GM06990 (cell line): ENCODE data around the gene MIPEP.

Source experiments
- DNase-seq: peaks from one replicate; pipeline ENCODE4 v3.0.0-alpha.2; 2011; ENCODE audit not compliant: insufficient read length; ENCODE audit errors: extremely low read depth
- H3K27me3 ChIP-seq: replicated peaks from 2 replicates; pipeline ENCODE4 v1.6.0; 2011; ENCODE audit warnings: low read length; ENCODE audit not compliant: control insufficient read depth, insufficient read depth
- H3K36me3 ChIP-seq: 2 replicates; pipeline ENCODE4 v1.5.1; 2011; ENCODE audit warnings: low read length; ENCODE audit not compliant: control insufficient read depth, insufficient read depth
- H3K4me3 ChIP-seq: replicated peaks from 2 replicates; pipeline ENCODE4 v1.5.1; 2011; ENCODE audit warnings: low read depth, mild to moderate bottlenecking, control low read depth, low read length
- TF ChIP-seq, protein P1 (sequence below): IDR thresholded peaks from 2 replicates; pipeline ENCODE4 v1.5.1; 2011; ENCODE audit warnings: low read length, control low read depth, mild to moderate bottlenecking, inconsistent platforms; ENCODE audit not compliant: insufficient read depth, poor library complexity, severe bottlenecking

The MIPEP gene

DNA sequence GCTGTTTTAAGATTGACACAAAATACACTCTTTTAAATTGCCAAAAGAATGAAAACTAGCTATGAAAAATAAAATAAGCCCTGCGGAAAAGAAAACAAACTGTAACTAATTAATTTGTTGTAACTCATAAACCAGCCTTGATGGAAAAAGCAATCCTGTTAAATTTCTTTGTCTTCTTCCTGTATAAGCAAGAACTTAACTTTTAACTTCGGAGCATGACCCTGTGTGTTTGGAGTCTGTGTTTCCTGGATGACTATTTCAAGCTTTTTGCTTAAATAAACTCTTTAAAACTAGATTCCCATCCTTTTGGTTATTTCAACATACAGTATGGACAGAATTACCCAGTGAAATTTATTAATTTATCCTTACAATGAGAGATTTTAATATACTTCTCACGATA lies 196.4 kb downstream of the MIPEP start:
- Histone ChIP-seq H3K27me3 (no peaks in the 10 kb centered on the region), H3K4me3 (no peak overlapping the region), H3K36me3 (no peaks in the 10 kb centered on the region)
- DNase-seq: no peak
- TF ChIP-seq, protein P1, sequence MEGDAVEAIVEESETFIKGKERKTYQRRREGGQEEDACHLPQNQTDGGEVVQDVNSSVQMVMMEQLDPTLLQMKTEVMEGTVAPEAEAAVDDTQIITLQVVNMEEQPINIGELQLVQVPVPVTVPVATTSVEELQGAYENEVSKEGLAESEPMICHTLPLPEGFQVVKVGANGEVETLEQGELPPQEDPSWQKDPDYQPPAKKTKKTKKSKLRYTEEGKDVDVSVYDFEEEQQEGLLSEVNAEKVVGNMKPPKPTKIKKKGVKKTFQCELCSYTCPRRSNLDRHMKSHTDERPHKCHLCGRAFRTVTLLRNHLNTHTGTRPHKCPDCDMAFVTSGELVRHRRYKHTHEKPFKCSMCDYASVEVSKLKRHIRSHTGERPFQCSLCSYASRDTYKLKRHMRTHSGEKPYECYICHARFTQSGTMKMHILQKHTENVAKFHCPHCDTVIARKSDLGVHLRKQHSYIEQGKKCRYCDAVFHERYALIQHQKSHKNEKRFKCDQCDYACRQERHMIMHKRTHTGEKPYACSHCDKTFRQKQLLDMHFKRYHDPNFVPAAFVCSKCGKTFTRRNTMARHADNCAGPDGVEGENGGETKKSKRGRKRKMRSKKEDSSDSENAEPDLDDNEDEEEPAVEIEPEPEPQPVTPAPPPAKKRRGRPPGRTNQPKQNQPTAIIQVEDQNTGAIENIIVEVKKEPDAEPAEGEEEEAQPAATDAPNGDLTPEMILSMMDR: no peak

DNA sequence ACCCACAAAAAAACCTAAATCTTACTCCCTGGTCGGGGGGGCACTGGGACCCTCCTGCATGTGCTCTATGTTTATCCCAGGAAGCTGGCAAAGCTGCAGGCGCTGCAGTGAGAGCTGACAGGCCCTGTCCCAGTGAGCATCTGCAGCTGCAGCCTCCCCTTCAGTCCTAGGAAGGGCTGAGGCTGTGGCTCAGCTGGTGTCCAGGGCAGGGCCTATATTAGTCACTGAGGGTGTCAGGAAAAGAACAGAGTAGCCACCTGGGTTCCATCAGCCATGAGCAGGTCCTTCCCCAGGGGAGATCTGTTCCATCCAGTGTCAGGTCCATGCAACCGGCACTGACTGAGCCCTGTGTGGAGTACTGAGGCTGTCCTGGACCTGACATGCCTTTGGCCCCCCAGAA lies 198.5 kb downstream of the MIPEP start:
- H3K27me3 ChIP-seq: no peaks in the 10 kb centered on the region
- H3K36me3 ChIP-seq: no peaks in the 10 kb centered on the region
- TF ChIP-seq, protein P1: no peak
- no peak for DNase-seq
- no peak overlapping the region for H3K4me3 ChIP-seq

DNA sequence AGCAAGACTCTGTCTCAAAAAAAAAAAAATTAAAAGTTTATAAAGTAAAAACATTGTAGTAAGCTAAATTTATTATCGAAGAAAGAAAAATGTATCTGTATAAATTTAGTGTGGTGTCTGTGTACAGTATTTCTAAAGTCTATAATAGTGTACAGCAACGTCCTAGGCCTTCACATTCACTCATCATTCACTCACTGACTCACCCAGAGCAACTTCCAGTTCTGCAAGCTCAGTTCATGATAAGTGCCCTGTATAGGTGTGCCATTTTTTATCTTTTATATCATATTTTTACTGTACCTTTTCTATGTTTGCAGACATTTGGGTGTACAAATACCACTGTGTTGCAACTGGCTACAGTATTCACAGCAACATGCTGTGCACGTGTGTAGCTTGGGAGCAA lies 200.9 kb downstream of the MIPEP start:
- DNase-seq: no peak
- Histone ChIP-seq H3K4me3 (no peak overlapping the region), H3K27me3 (no peaks in the 10 kb centered on the region), H3K36me3 (no peaks in the 10 kb centered on the region)
- TF ChIP-seq, protein P1: no peak

DNA sequence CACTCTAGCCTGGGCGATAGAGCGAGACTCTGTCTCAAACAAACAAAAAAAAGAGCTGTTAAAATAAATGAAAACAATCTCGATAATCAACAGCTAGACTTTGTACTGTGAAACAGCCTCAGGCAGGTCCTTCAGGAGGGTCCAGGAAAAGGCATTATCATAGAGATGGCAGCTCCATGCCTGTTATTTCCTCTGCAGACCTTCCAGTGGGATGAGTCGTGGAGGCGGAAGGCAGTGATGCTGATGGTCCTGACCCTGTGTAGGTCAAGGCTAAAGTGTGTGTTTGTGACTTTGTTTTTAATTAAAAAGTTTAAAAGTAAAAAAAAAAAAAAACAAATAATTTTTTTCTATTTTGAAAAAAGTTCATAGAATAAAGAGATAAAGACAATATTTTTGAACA lies 201.6 kb downstream of the MIPEP start:
- no peaks in the 10 kb centered on the region for H3K27me3 ChIP-seq
- H3K36me3 ChIP-seq: no peaks in the 10 kb centered on the region
- TF ChIP-seq, protein P1: no peak
- DNase-seq: no peak
- no peak overlapping the region for H3K4me3 ChIP-seq

DNA sequence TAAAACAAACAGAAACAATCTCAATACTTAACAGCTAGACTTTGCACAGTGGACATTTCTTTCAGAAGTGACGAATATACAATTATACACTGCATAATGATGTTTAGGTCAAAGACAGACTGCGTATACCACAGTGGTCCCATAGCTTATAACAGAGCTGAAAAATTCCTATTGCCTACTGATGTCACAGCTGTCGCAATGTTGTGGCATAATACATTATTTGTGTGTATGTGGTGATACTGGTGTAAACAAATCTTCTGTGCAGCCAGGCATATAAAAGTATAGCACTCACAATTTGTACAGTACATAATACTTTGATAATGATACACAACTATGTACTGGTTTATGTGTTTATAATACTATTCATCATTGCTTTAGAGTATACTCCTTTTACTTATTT lies 202.3 kb downstream of the MIPEP start:
- Histone ChIP-seq H3K4me3 (no peak overlapping the region), H3K36me3 (no peaks in the 10 kb centered on the region), H3K27me3 (no peaks in the 10 kb centered on the region)
- DNase-seq: no peak
- TF ChIP-seq, protein P1: no peak

DNA sequence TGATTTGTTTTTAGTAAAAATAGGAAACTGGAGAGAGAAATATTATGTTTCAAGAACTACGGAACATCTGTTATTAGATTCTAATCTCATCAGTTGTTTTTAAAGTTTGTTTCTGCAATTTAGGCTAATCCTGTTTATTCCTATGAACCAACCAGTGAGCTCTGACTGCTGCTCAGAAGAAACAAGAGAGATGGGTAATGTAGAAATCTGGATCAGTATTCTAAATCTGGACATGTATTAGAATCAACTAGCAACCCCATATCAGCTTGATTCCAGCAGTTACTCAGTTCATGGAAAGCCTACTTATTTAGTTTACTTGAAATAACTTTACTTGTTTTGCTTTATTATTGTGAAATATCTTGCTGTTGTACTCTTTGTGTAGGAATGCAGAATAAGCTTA lies 203.8 kb downstream of the MIPEP start:
- Histone ChIP-seq H3K36me3 (no peaks in the 10 kb centered on the region), H3K27me3 (no peaks in the 10 kb centered on the region), H3K4me3 (no peak overlapping the region)
- no peak for DNase-seq
- TF ChIP-seq, protein P1: no peak
